ENCODE measurements around the gene CMIP.

CMIP gene

GRCh38 chr16:81694494-81695280, 250.1 kb downstream of the CMIP start:
- no peak for FAIRE-seq

- FAIRE-seq: no peak
Observed at GRCh38 chr16:81695321-81696165, 250.9 kb downstream of the CMIP start.

GRCh38 chr16:81696166-81696960, 251.8 kb downstream of the CMIP start:
- no peak for FAIRE-seq

- no peak for FAIRE-seq
Observed at GRCh38 chr16:81696961-81697615, 252.5 kb downstream of the CMIP start.

GRCh38 chr16:81697616-81698309, 253.2 kb downstream of the CMIP start:
- no peak for FAIRE-seq

- FAIRE-seq: no peak
Observed at GRCh38 chr16:81698310-81698641, 253.7 kb downstream of the CMIP start.

- FAIRE-seq: no peak
Observed at GRCh38 chr16:81699596-81699995, 255.0 kb downstream of the CMIP start.

- no peak for FAIRE-seq
Observed at GRCh38 chr16:81700071-81700779, 255.6 kb downstream of the CMIP start.

- no peak for FAIRE-seq
Observed at GRCh38 chr16:81700780-81701165, 256.2 kb downstream of the CMIP start.

GRCh38 chr16:81701296-81701970, 256.8 kb downstream of the CMIP start:
- no peak for FAIRE-seq

- FAIRE-seq: no peak
Observed at GRCh38 chr16:81702506-81702905, 257.9 kb downstream of the CMIP start.

- FAIRE-seq: no peak
Observed at GRCh38 chr16:81703177-81704155, 258.9 kb downstream of the CMIP start.

GRCh38 chr16:81705261-81705660, 260.7 kb downstream of the CMIP start:
- no peak for FAIRE-seq

- FAIRE-seq: no peak
Observed at GRCh38 chr16:81706327-81707295, 262.0 kb downstream of the CMIP start.

- no peak for FAIRE-seq
Observed at GRCh38 chr16:81707411-81708265, 263.0 kb downstream of the CMIP start.

- FAIRE-seq: no peak
Observed at GRCh38 chr16:81708266-81709015, 263.8 kb downstream of the CMIP start.
